Neuron (in vitro differentiated cells): Measurements from ENCODE around the gene XRCC2.
A peak's percentile ranks its signal among the peaks of the same experiment; 100 is the strongest.

Experiments
- H2AFZ ChIP-seq: one replicate; pipeline ENCODE4 v1.6.1; 2013; ENCODE audit warnings: low read depth, mild to moderate bottlenecking, inconsistent platforms, low read length, moderate library complexity
- H3K27me3 ChIP-seq: one replicate; pipeline ENCODE4 v1.6.1; 2013; ENCODE audit warnings: low read length; ENCODE audit not compliant: insufficient read depth
- H3K36me3 ChIP-seq: one replicate; pipeline ENCODE4 v1.6.1; 2013; ENCODE audit warnings: low read length; ENCODE audit not compliant: insufficient read depth
- H3K4me1 ChIP-seq: one replicate; pipeline ENCODE4 v1.6.1; 2013; ENCODE audit warnings: low read length; ENCODE audit not compliant: insufficient read depth
- H3K4me3 ChIP-seq: 2 replicates; pipeline ENCODE4 v1.5.1; 2013; ENCODE audit warnings: mild to moderate bottlenecking, low read length, moderate library complexity
- H3K9me3 ChIP-seq: one replicate; pipeline ENCODE4 v1.6.1; 2013; ENCODE audit warnings: low read length

Gene XRCC2

GRCh38 chr7:152677808-152678670 lies 2.1 kb upstream of the XRCC2 start:
- H3K4me1 ChIP-seq: peaks cover 4% of the 10 kb centered on the region
- no peak overlapping the region for H2AFZ ChIP-seq
- H3K9me3 ChIP-seq: no peaks in the 10 kb centered on the region
- no peaks in the 10 kb centered on the region for H3K27me3 ChIP-seq
- H3K4me3 ChIP-seq: no peak overlapping the region
- no peaks in the 10 kb centered on the region for H3K36me3 ChIP-seq

GRCh38 chr7:152674860-152675758 lies 832 bp downstream of the XRCC2 start:
- Histone ChIP-seq H3K27me3 (no peaks in the 10 kb centered on the region), H3K4me1 (peaks cover 4% of the 10 kb centered on the region), H3K36me3 (peaks cover 10% of the 10 kb centered on the region), H3K9me3 (no peaks in the 10 kb centered on the region), H3K4me3 (peak overlapping the region; percentile 79), H2AFZ (peak overlapping the region; percentile 46)

DNA sequence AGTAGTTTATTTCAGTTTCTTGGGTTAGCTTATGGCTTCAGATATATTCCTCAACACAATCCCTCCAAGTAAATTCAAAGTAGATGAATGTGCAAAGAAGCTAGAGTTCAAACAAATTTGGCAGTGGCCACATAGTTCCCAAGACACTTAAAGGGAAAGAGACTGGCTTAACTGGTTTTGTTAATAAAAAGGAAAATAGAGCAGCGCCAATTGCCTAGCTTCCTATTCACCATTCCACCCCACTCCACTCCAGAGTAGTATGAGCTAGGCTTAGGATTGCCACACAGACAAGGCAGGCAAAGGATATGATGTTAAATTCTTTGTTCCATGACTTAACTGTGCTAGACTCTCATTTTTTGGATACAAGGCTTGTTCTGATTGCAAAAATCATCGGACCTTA lies 2.0 kb downstream of the XRCC2 start:
- H3K36me3 ChIP-seq: peaks cover 17% of the 10 kb centered on the region
- no peaks in the 10 kb centered on the region for H3K27me3 ChIP-seq
- H3K9me3 ChIP-seq: no peaks in the 10 kb centered on the region
- peaks cover 4% of the 10 kb centered on the region for H3K4me1 ChIP-seq
- H2AFZ ChIP-seq: no peak overlapping the region
- H3K4me3 ChIP-seq: no peak overlapping the region

DNA sequence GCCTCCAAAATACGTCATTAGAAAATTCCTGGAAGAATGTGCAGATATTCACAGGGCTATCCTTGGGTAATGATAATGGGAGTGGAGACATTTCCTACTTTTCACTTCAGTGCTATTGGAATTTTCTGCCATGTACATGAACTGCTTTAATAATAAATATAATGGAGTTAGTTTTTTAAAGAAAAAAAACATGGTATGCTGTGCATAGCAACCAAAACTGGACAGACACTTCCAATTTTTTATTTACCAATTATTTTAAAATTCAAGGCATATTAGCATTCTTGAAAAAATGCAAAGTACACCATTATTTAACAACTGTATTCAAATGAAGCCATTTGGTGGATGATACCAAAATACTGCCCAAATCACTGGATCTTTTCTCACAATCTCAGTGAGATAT lies 3.3 kb downstream of the XRCC2 start:
- no peak overlapping the region for H3K4me3 ChIP-seq
- H3K36me3 ChIP-seq: peaks cover 26% of the 10 kb centered on the region

DNA sequence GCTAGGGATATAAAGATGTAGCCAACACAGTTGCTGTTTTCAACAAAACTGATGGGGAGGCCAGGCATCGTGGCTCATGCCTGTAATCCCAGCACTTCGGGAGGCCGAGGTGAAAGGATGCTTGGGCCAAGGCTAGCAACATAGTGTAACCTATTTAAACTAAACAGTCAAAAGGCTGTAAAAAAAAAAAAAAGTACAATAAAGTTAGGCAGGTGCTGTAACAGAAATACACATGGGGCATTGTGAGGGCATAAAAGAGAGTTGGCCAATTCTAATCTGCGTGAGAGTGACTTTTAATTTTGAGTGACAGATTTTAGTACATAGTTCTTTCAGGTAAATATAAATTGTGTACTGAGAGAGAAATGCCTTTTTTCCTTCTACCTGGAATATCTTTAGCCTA lies 6.2 kb downstream of the XRCC2 start:
- H3K36me3 ChIP-seq: peaks cover 28% of the 10 kb centered on the region
- no peaks in the 10 kb centered on the region for H3K27me3 ChIP-seq
- peaks cover 1% of the 10 kb centered on the region for H3K4me1 ChIP-seq
- H2AFZ ChIP-seq: no peak overlapping the region
- H3K9me3 ChIP-seq: no peaks in the 10 kb centered on the region
- H3K4me3 ChIP-seq: no peak overlapping the region

More for the DNA sequence above, 3.3 kb downstream of the XRCC2 start:
- no peak overlapping the region for H2AFZ ChIP-seq
- H3K9me3 ChIP-seq: no peaks in the 10 kb centered on the region
- H3K4me1 ChIP-seq: peaks cover 4% of the 10 kb centered on the region
- H3K27me3 ChIP-seq: no peaks in the 10 kb centered on the region

DNA sequence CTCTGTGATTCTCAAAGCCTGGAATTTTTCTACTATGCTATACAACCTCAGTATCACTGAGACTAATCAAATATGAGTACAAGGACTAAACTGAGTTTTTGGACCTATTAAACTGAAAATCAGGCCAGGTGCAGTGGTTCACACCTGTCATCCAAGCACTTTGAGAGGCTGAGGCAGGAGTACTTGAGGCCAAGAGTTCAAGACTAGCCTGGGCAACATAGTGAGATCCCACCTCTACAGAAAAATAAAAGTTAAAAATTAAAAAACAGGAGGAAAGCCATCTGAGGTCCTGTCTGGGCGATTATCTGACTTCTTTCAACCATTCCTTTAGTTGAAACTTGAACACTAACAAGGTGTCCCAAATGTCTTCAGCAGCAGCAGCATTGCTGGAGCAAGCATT lies 7.0 kb downstream of the XRCC2 start:
- Histone ChIP-seq H3K36me3 (peaks cover 28% of the 10 kb centered on the region), H3K27me3 (no peaks in the 10 kb centered on the region)

GRCh38 chr7:152667958-152668357 lies 8.0 kb downstream of the XRCC2 start:
- Histone ChIP-seq H3K4me3 (no peak overlapping the region), H2AFZ (no peak overlapping the region), H3K36me3 (peaks cover 28% of the 10 kb centered on the region), H3K4me1 (no peaks in the 10 kb centered on the region), H3K27me3 (no peaks in the 10 kb centered on the region), H3K9me3 (no peaks in the 10 kb centered on the region)

More for the DNA sequence above, 7.0 kb downstream of the XRCC2 start:
- no peak overlapping the region for H2AFZ ChIP-seq
- no peaks in the 10 kb centered on the region for H3K9me3 ChIP-seq
- H3K4me3 ChIP-seq: no peak overlapping the region
- H3K4me1 ChIP-seq: no peaks in the 10 kb centered on the region

- H3K9me3 ChIP-seq: no peaks in the 10 kb centered on the region
- H3K4me3 ChIP-seq: no peak overlapping the region
- H3K4me1 ChIP-seq: no peaks in the 10 kb centered on the region
- H2AFZ ChIP-seq: no peak overlapping the region
- peaks cover 24% of the 10 kb centered on the region for H3K36me3 ChIP-seq
- no peaks in the 10 kb centered on the region for H3K27me3 ChIP-seq
Observed at GRCh38 chr7:152666078-152666477, 9.9 kb downstream of the XRCC2 start.

- Histone ChIP-seq H3K9me3 (no peaks in the 10 kb centered on the region), H3K27me3 (no peaks in the 10 kb centered on the region), H3K36me3 (peaks cover 30% of the 10 kb centered on the region)
Observed at GRCh38 chr7:152664636-152665035, 11.3 kb downstream of the XRCC2 start.

GRCh38 chr7:152663931-152664330 lies 12.0 kb downstream of the XRCC2 start:
- Histone ChIP-seq H3K36me3 (peaks cover 30% of the 10 kb centered on the region), H2AFZ (no peak overlapping the region), H3K4me1 (no peaks in the 10 kb centered on the region), H3K9me3 (no peaks in the 10 kb centered on the region), H3K27me3 (no peaks in the 10 kb centered on the region), H3K4me3 (no peak overlapping the region)

More at GRCh38 chr7:152664636-152665035, 11.3 kb downstream of the XRCC2 start:
- Histone ChIP-seq H3K4me3 (no peak overlapping the region), H2AFZ (no peak overlapping the region), H3K4me1 (no peaks in the 10 kb centered on the region)

- H3K27me3 ChIP-seq: no peaks in the 10 kb centered on the region
- no peak overlapping the region for H3K4me3 ChIP-seq
- H3K36me3 ChIP-seq: peaks cover 29% of the 10 kb centered on the region
- no peaks in the 10 kb centered on the region for H3K9me3 ChIP-seq
- no peak overlapping the region for H2AFZ ChIP-seq
- H3K4me1 ChIP-seq: no peaks in the 10 kb centered on the region
Observed at GRCh38 chr7:152663148-152663740, 12.7 kb downstream of the XRCC2 start.

DNA sequence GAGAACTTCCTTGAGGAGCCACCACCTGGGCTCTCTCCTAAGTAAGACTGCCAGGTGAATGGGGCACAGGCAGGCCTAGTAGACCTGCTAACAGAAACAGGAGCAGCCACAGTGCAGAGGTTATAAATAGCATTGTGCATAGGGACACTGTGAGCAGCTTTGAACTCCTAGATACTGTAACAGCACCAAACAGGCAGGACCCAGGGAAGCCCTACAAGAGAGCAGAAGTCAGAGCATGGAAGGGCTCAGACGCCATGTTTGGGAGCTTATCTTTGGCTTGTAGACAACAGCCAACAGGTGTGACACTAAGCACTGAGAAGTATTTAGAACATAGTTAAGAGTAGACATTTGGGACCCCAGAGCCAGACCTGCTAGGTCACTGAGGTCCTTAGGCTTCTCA lies 14.5 kb downstream of the XRCC2 start:
- H3K4me1 ChIP-seq: no peaks in the 10 kb centered on the region
- peaks cover 26% of the 10 kb centered on the region for H3K36me3 ChIP-seq
- no peaks in the 10 kb centered on the region for H3K27me3 ChIP-seq
- H3K9me3 ChIP-seq: no peaks in the 10 kb centered on the region
- no peak overlapping the region for H3K4me3 ChIP-seq
- H2AFZ ChIP-seq: no peak overlapping the region

DNA sequence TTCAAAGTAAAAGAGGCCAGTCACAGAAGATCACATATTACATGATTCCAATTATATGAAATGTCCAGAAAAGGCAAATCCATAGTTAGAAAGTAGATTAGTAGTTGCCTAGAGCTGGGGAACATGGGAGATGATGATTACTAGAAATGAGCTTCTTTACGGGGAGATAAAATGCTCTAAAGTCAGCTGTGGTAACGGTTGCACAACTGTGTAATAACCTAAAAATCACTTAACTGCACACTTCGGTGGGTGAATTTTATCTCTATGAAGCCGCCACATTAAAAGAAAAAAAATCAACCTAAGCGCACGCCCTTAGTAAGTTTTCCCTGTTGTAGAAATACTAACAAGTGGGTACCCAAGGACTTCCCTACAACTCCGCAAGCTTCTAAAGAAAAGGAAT lies 15.9 kb downstream of the XRCC2 start:
- H2AFZ ChIP-seq: no peak overlapping the region
- no peaks in the 10 kb centered on the region for H3K9me3 ChIP-seq
- peaks cover 29% of the 10 kb centered on the region for H3K36me3 ChIP-seq
- H3K4me1 ChIP-seq: no peaks in the 10 kb centered on the region
- H3K27me3 ChIP-seq: no peaks in the 10 kb centered on the region
- H3K4me3 ChIP-seq: no peak overlapping the region
